HepG2 (cell line): ENCODE measurements around the gene THADA. TPM values are rescaled to one million over a fixed set of nuclear protein-coding genes. Genes with fewer than 3 reads are reported as not detected.

Experiments
- ARNT2 ChIP-seq: sonication (generic); formaldehyde crosslinking; IDR thresholded peaks from 2 replicates; pipeline ENCODE4 v1.8.0; 2022; ENCODE audit warnings: mild to moderate bottlenecking, low read depth, missing genetic modification reagents, moderate library complexity
- BCLAF1 ChIP-seq: fragments of 450-650 bp; IDR thresholded peaks from 2 replicates; pipeline ENCODE4 v1.6.1; 2017; ENCODE audit warnings: mild to moderate bottlenecking
- DNMT3B ChIP-seq: conservative IDR thresholded peaks from 2 replicates; pipeline ENCODE4 v1.6.1; 2016; ENCODE audit warnings: missing biosample characterization, control low read depth
- IRF9 ChIP-seq: sonication (generic); formaldehyde crosslinking; IDR thresholded peaks from 2 replicates; pipeline ENCODE4 v1.8.0; 2022; ENCODE audit warnings: missing genetic modification reagents, mild to moderate bottlenecking, borderline replicate concordance
- MYC ChIP-seq: sonication (generic); formaldehyde crosslinking; IDR thresholded peaks from 2 replicates; pipeline ENCODE4 v1.9.0; 2021; ENCODE audit warnings: missing genetic modification reagents, borderline replicate concordance
- NFYB ChIP-seq: sonication (generic); formaldehyde crosslinking; IDR thresholded peaks from 2 replicates; pipeline ENCODE4 v1.4.0; 2020; ENCODE audit warnings: missing genetic modification reagents
- RBM22 ChIP-seq: fragments of 200-400 bp; formaldehyde crosslinking; optimal IDR thresholded peaks from 2 replicates; pipeline ENCODE3; 2017; ENCODE audit warnings: mild to moderate bottlenecking, low read length, moderate library complexity
- SALL2 ChIP-seq: sonication (generic); formaldehyde crosslinking; IDR thresholded peaks from 2 replicates; pipeline ENCODE4 v1.8.1; 2023; ENCODE audit warnings: mild to moderate bottlenecking, missing genetic modification reagents, inconsistent platforms
- THYN1 ChIP-seq: sonication (generic); formaldehyde crosslinking; IDR thresholded peaks from 2 replicates; pipeline ENCODE4 v1.8.1; 2023; ENCODE audit warnings: low read depth, mild to moderate bottlenecking, moderate library complexity, missing genetic modification reagents, borderline replicate concordance
- TRIM24 ChIP-seq: sonication (generic); formaldehyde crosslinking; IDR thresholded peaks from 2 replicates; pipeline ENCODE4 v1.8.0; 2022; ENCODE audit warnings: mild to moderate bottlenecking, missing genetic modification reagents
- ZFP36 ChIP-seq: fragments of 150-350 bp; IDR thresholded peaks from 2 replicates; pipeline ENCODE4 v1.6.1; 2018; ENCODE audit warnings: borderline replicate concordance, low read length, low read depth; ENCODE audit not compliant: partially characterized antibody
- ZNF34 ChIP-seq: sonication (generic); formaldehyde crosslinking; IDR thresholded peaks from 2 replicates; pipeline ENCODE4 v1.4.0; 2020; ENCODE audit warnings: mild to moderate bottlenecking, missing genetic modification reagents, borderline replicate concordance
- ZNF513 ChIP-seq: sonication (generic); formaldehyde crosslinking; conservative IDR thresholded peaks from 2 replicates; pipeline ENCODE4 v1.5.0; 2020; ENCODE audit warnings: missing genetic modification reagents
- ZNF580 ChIP-seq: IDR thresholded peaks from 2 replicates; pipeline ENCODE4 v1.6.1; 2016; ENCODE audit warnings: low read depth, borderline replicate concordance
- ZNF646 ChIP-seq: sonication (generic); formaldehyde crosslinking; IDR thresholded peaks from 2 replicates; pipeline ENCODE4 v1.9.0; 2021; ENCODE audit warnings: mild to moderate bottlenecking, missing genetic modification reagents
- ZNF713 ChIP-seq: sonication (generic); formaldehyde crosslinking; IDR thresholded peaks from 2 replicates; pipeline ENCODE4 v1.4.0; 2020; ENCODE audit warnings: mild to moderate bottlenecking, missing genetic modification reagents
- ZNF724P ChIP-seq: sonication (generic); formaldehyde crosslinking; IDR thresholded peaks from 2 replicates; pipeline ENCODE4 v1.8.0; 2022; ENCODE audit warnings: missing genetic modification reagents, borderline replicate concordance
- ZNF761 ChIP-seq: sonication (generic); formaldehyde crosslinking; conservative IDR thresholded peaks from 2 replicates; pipeline ENCODE4 v1.4.0; 2020; ENCODE audit warnings: mild to moderate bottlenecking, missing genetic modification reagents
- polyA plus RNA-seq, 8 experiments: library from polyadenylated mRNA; depleted of rRNA in 3 of 8; stranded (reverse) in 7 of 8; unstranded in 1 of 8; fragments of >200 nt; fragmentation: Illumina TruSeq in 4 of 8; extraction: Trizol in 4 of 8; gene quantifications; 2 replicates each; pipeline versions ENCODE4 v1.2.1 to v1.2.3, GENCODE V29; 2011 to 2016; ENCODE audit warnings: low read depth in 4 of 8, missing spikeins in 1 of 8, mixed read lengths in 1 of 8; ENCODE audit not compliant: insufficient read depth in 1 of 8
- total RNA-seq, 5 experiments: library from RNA; depleted of rRNA; stranded (reverse); fragments of >200 nt; fragmentation: Illumina TruSeq; extraction: Trizol; gene quantifications; 2 replicates each; pipeline ENCODE4 v1.2.3, GENCODE V29; 2016; ENCODE audit warnings: low read depth in 1 of 5

The THADA gene
- total and polyA plus RNA-seq, 2 of the 13 experiments (the other 11 are each of a cell fraction or from before 2014, with no cell fraction given): 12.7 to 21.7 TPM

GRCh38 chr2:43227830-43228281 is 368.0 kb downstream of the THADA start (continued):
- TF ChIP-seq MYC (CRISPR knock-in tag) (no peak), ZFP36 (no peak), ZNF646 (CRISPR knock-in tag) (no peak), ZNF34 (CRISPR knock-in tag) (no peak), RBM22 (no peak), ZNF580 (CRISPR knock-in tag) (no peak), THYN1 (0 out of 2 replicates have a peak, but pooled peaks have one; percentile 1), ZNF761 (no peak), ARNT2 (CRISPR knock-in tag) (no peak), TRIM24 (CRISPR knock-in tag) (no peak), SALL2 (CRISPR knock-in tag) (no peak), BCLAF1 (no peak), NFYB (CRISPR knock-in tag) (no peak), ZNF713 (CRISPR knock-in tag) (no peak), IRF9 (CRISPR knock-in tag) (no peak), DNMT3B (CRISPR knock-in tag) (no peak), ZNF513 (CRISPR knock-in tag) (no peak), ZNF724P (0 out of 2 replicates have a peak, but pooled peaks have one; percentile 1)
